Caco-2 (cell line): ENCODE data around the gene TMEM132D. TPM values are rescaled to one million over a fixed set of nuclear protein-coding genes. Genes with fewer than 3 reads are reported as not detected.

Source experiments
- BruUV-seq: library from RNA; stranded (reverse); fragments of 400-500 nt; replicated peaks from 2 replicates; lab custom pipeline; 2021; lab: Mats Ljungman, UMichigan
- CTCF ChIA-PET: fragments of 300-600 bp; sonication (Branson Sonifier 250); formaldehyde crosslinking; loops from one replicate; lab custom pipeline; 2022; ENCODE audit warnings: antibody characterized with exemption; lab: Charles Lee
- POLR2A ChIA-PET: fragments of 300-600 bp; sonication (Branson Sonifier 250); formaldehyde crosslinking; loops from one replicate; lab custom pipeline; 2022; ENCODE audit warnings: antibody characterized with exemption; lab: Charles Lee
- DNase-seq, 2 experiments: peaks; one replicate each; pipeline versions ENCODE4 v3.0.0 to v3.0.0-alpha.2; 2020 to 2022
- H3K27me3 ChIP-seq: replicated peaks from 2 replicates; pipeline ENCODE4 v1.6.0; 2011; ENCODE audit warnings: low read length; ENCODE audit not compliant: control insufficient read depth, insufficient read depth
- H3K36me3 ChIP-seq: 2 replicates; pipeline ENCODE4 v1.5.1; 2011; ENCODE audit warnings: low read length; ENCODE audit not compliant: control insufficient read depth, insufficient read depth
- H3K4me1 ChIP-seq: fragments of 250-450 bp; sonication (Bioruptor Pico); 2 replicates; pipeline ENCODE4 v1.5.1; 2020; ENCODE audit warnings: mild to moderate bottlenecking
- H3K4me3 ChIP-seq: 2 replicates; pipeline ENCODE4 v1.5.1; 2011; ENCODE audit warnings: low read depth, mild to moderate bottlenecking, control low read depth, low read length
- H3K9me3 ChIP-seq: fragments of 250-450 bp; sonication (Bioruptor Pico); 2 replicates; pipeline ENCODE4 v1.5.1; 2020; ENCODE audit warnings: mild to moderate bottlenecking, moderate library complexity
- H3K27ac Mint-ChIP-seq: one replicate; pipeline ENCODE4 v1.8.0; 2022; ENCODE audit warnings: mixed read lengths; ENCODE audit not compliant: unreplicated experiment
- H3K27me3 Mint-ChIP-seq: one replicate; pipeline ENCODE4 v1.8.0; 2022; ENCODE audit warnings: mixed read lengths; ENCODE audit not compliant: insufficient read depth, unreplicated experiment
- H3K36me3 Mint-ChIP-seq: one replicate; pipeline ENCODE4 v1.8.0; 2022; ENCODE audit warnings: mild to moderate bottlenecking, mixed read lengths; ENCODE audit not compliant: insufficient read depth, unreplicated experiment
- H3K4me1 Mint-ChIP-seq: one replicate; pipeline ENCODE4 v1.8.0; 2022; ENCODE audit warnings: low read depth, mixed read lengths; ENCODE audit not compliant: unreplicated experiment
- H3K4me3 Mint-ChIP-seq: one replicate; pipeline ENCODE4 v1.8.0; 2022; ENCODE audit warnings: mild to moderate bottlenecking, moderate library complexity, mixed read lengths; ENCODE audit not compliant: unreplicated experiment
- H3K9me3 Mint-ChIP-seq: one replicate; pipeline ENCODE4 v1.8.0; 2022; ENCODE audit warnings: mixed read lengths; ENCODE audit not compliant: unreplicated experiment
- CTCF ChIP-seq, 2 experiments: fragments of 200-600 bp in 1 of 2; IDR thresholded peaks; 1 replicate in 1 of 2; 2 replicates in 1 of 2; pipeline versions ENCODE4 v1.5.1 to v1.8.0; 2011 to 2022; ENCODE audit warnings: antibody characterized with exemption in 1 of 2, control low read depth in 1 of 2, inconsistent platforms in 1 of 2, low read depth in 1 of 2, low read length in 1 of 2, mild to moderate bottlenecking in 1 of 2, moderate library complexity in 1 of 2; ENCODE audit not compliant: insufficient read depth in 1 of 2, severe bottlenecking in 1 of 2, unreplicated experiment in 1 of 2
- intact Hi-C: fragments of 100-400 bp; cut with micrococcal nuclease; formaldehyde crosslinking; loops from one replicate; pipeline ENCODE4 v1.10.0; 2022; ENCODE audit not compliant: unreplicated experiment
- total RNA-seq: library from RNA; stranded (reverse); gene quantifications from 2 replicates; pipeline ENCODE4 v1.2.3, GENCODE V29; 2022

The TMEM132D gene
- total RNA-seq, 1 experiment from 2014 or later = not detected

- no peaks in the 10 kb centered on the region for H3K9me3 ChIP-seq
- H3K27me3 ChIP-seq = no peaks in the 10 kb centered on the region
- TF ChIP-seq CTCF (IDR thresholded peaks at IDR 0.05; ENCODE audit: insufficient read depth in 1 of 2, low read depth in 1 of 2, low read length in 1 of 2, severe bottlenecking in 1 of 2, unreplicated experiment in 1 of 2) = no peak
- no peaks in the 10 kb centered on the region for H3K27me3 Mint-ChIP-seq
- no peaks in the 10 kb centered on the region for H3K36me3 Mint-ChIP-seq
- no TSS peak for BruUV-seq
- H3K36me3 ChIP-seq = no peaks in the 10 kb centered on the region
- no peak for DNase-seq
- POLR2A ChIA-PET = no interaction called here
- no peaks in the 10 kb centered on the region for H3K9me3 Mint-ChIP-seq
- no peak overlapping the region for H3K27ac Mint-ChIP-seq
- H3K4me3 ChIP-seq = no peak overlapping the region
- no peak overlapping the region for H3K4me3 Mint-ChIP-seq
- intact Hi-C loops = no loop called here
- no peaks in the 10 kb centered on the region for H3K4me1 ChIP-seq
- H3K4me1 Mint-ChIP-seq = no peaks in the 10 kb centered on the region
- CTCF ChIA-PET = no interaction called here
Measured at GRCh38 chr12:129481921-129482320, 421.9 kb downstream of the TMEM132D start.

- no peak overlapping the region for H3K4me3 ChIP-seq
- no peaks in the 10 kb centered on the region for H3K4me1 ChIP-seq
- no peak overlapping the region for H3K4me3 Mint-ChIP-seq
- intact Hi-C loops = no loop called here
- no peak overlapping the region for H3K27ac Mint-ChIP-seq
- H3K27me3 Mint-ChIP-seq = no peaks in the 10 kb centered on the region
- H3K27me3 ChIP-seq = no peaks in the 10 kb centered on the region
- H3K9me3 Mint-ChIP-seq = peaks cover 12% of the 10 kb centered on the region
- H3K4me1 Mint-ChIP-seq = no peaks in the 10 kb centered on the region
- TF ChIP-seq CTCF (IDR thresholded peaks at IDR 0.05; ENCODE audit: insufficient read depth in 1 of 2, low read depth in 1 of 2, low read length in 1 of 2, severe bottlenecking in 1 of 2, unreplicated experiment in 1 of 2) = no peak
- no peaks in the 10 kb centered on the region for H3K9me3 ChIP-seq
- no TSS peak for BruUV-seq
- DNase-seq = no peak
- no peaks in the 10 kb centered on the region for H3K36me3 Mint-ChIP-seq
- CTCF ChIA-PET = no interaction called here
- POLR2A ChIA-PET = no interaction called here
- H3K36me3 ChIP-seq = no peaks in the 10 kb centered on the region
Measured at GRCh38 chr12:129470196-129470595, 433.6 kb downstream of the TMEM132D start.

- Mint-ChIP-seq H3K4me3 (no peak overlapping the region), H3K9me3 (peaks cover 12% of the 10 kb centered on the region), H3K27ac (no peak overlapping the region), H3K27me3 (no peaks in the 10 kb centered on the region), H3K36me3 (no peaks in the 10 kb centered on the region), H3K4me1 (no peaks in the 10 kb centered on the region)
- intact Hi-C loops = no loop called here
- POLR2A ChIA-PET = no interaction called here
- no peak overlapping the region for H3K4me3 ChIP-seq
- DNase-seq = no peak
- CTCF ChIA-PET = no interaction called here
- TF ChIP-seq CTCF (IDR thresholded peaks at IDR 0.05; ENCODE audit: insufficient read depth in 1 of 2, low read depth in 1 of 2, low read length in 1 of 2, severe bottlenecking in 1 of 2, unreplicated experiment in 1 of 2) = no peak
- H3K36me3 ChIP-seq = no peaks in the 10 kb centered on the region
- no peaks in the 10 kb centered on the region for H3K27me3 ChIP-seq
- BruUV-seq = no TSS peak
- no peaks in the 10 kb centered on the region for H3K4me1 ChIP-seq
- no peaks in the 10 kb centered on the region for H3K9me3 ChIP-seq
Measured at GRCh38 chr12:129467726-129468125, 436.1 kb downstream of the TMEM132D start.
